Peyer's patch (tissue), 4 donors: ENCODE results near the gene LAGE3. TPM values are rescaled to one million over a fixed set of nuclear protein-coding genes. Genes with fewer than 3 reads are reported as not detected.

Experiments used
- DNase-seq, 3 donors: peaks; one replicate each; pipeline ENCODE4 v3.0.0-alpha.2; 2017 to 2019
- H3K27ac ChIP-seq, 4 donors: fragments of 200-600 bp; sonication (generic); one replicate each; pipeline ENCODE4 v1.5.1; 2016 to 2019
- H3K27me3 ChIP-seq, 2 donors: fragments of 200-600 bp; sonication (generic); one replicate each; pipeline ENCODE4 v1.5.1; 2019
- H3K36me3 ChIP-seq, 3 donors: fragments of 200-600 bp; sonication (generic); one replicate each; pipeline ENCODE4 v1.5.1; 2016 to 2019
- H3K4me1 ChIP-seq, 4 donors: fragments of 200-600 bp; sonication (generic); one replicate each; pipeline ENCODE4 v1.5.1; 2016 to 2019
- H3K4me3 ChIP-seq, 4 donors: fragments of 200-600 bp; sonication (generic); 1 replicate in 3 of 4; 2 replicates in 1 of 4; pipeline ENCODE4 v1.5.1; 2016 to 2019; ENCODE audit warnings: mild to moderate bottlenecking in 1 of 4
- H3K9me3 ChIP-seq, 4 donors: fragments of 200-600 bp; sonication (generic); one replicate each; pipeline ENCODE4 v1.5.1; 2016 to 2019; ENCODE audit warnings: mild to moderate bottlenecking in 1 of 4
- CTCF ChIP-seq, 6 experiments: fragments of 450-650 bp in 4 of 6; fragments of 200-600 bp in 2 of 6; sonication (generic) in 1 of 6; IDR thresholded peaks; one replicate each; pipeline ENCODE4 v1.5.1; 2017 to 2019; ENCODE audit warnings: antibody characterized with exemption in 6 of 6, mild to moderate bottlenecking in 3 of 6, moderate library complexity in 1 of 6
- POLR2A ChIP-seq, 2 donors: fragments of 450-650 bp; IDR thresholded peaks; one replicate each; pipeline ENCODE4 v1.5.1; 2017; ENCODE audit warnings: antibody characterized with exemption in 2 of 2, mild to moderate bottlenecking in 2 of 2, moderate library complexity in 2 of 2
- small RNA-seq, 2 donors: library from RNA; depleted of rRNA; stranded (forward); fragments of <200 nt; gene quantifications; one replicate each; pipeline ENCODE3, GENCODE V24; 2016
- total RNA-seq, 4 donors: library from RNA; depleted of rRNA; stranded (reverse); fragments of >200 nt; gene quantifications; one replicate each; pipeline ENCODE4 v1.1.0, GENCODE V29; 2016

LAGE3 gene
- total RNA-seq, 4 donors from 2014 or later: 8.5 to 15.7 (median 10.8) TPM

GRCh38 chrX:154428176-154429171, 50.6 kb downstream of the LAGE3 start, which contains the start of gene ATP6AP1:
Gene ATP6AP1 (plus strand): TSS chrX:154428677. CDS start chrX:154428693, 16 bp downstream.
- peak; percentile 86 to 96 (median 92) for DNase-seq
- TF ChIP-seq CTCF (IDR thresholded peaks at IDR 0.05) (no peak), POLR2A (IDR thresholded peaks at IDR 0.05) (peak; percentile 56 to 59)
- Histone ChIP-seq H3K27ac (peak within 1 kb of the TSS; percentile 77 to 88 (median 84)), H3K9me3 (no peaks in the 10 kb centered on the region), H3K27me3 (no peaks in the 10 kb centered on the region), H3K36me3 (peaks cover 0 to 11% (median 0%) of the 10 kb centered on the region in 3 donors), H3K4me1 (peaks cover 0 to 15% (median 0%) of the 10 kb centered on the region in 4 donors), H3K4me3 (peak within 1 kb of the TSS; percentile 66 to 90 (median 80))

Small RNA genes lying within 50 kb of the gene (small RNA-seq; reads per million reads assigned to genes)
- 0 reads per million in 2 donors for gene MIR6858
- 0 reads per million in 2 donors for gene RN7SL697P

Other genes starting within 250 kb of the LAGE3 start
- gene OPN1MW3, start 221.7 kb downstream of the LAGE3 start, total RNA-seq: not detected
- not detected for gene TEX28, start 184.2 kb downstream of the LAGE3 start, total RNA-seq
- gene TKTL1, start 183.5 kb downstream of the LAGE3 start, total RNA-seq: not detected
- gene FLNA, start 104.6 kb downstream of the LAGE3 start, total RNA-seq: 100 to 1,000 TPM; 143 to 663 (median 328) TPM
- 10 to 100 TPM; 21.7 to 31.4 (median 26.6) TPM for gene EMD, start 100.0 kb downstream of the LAGE3 start, total RNA-seq
- 1,000 to 10,000 TPM; 1,992 to 4,644 (median 2,626) TPM for gene RPL10, start 80.9 kb downstream of the LAGE3 start, total RNA-seq
- 10 to 100 TPM; 23.9 to 41.2 (median 32.2) TPM for gene DNASE1L1, start 70.0 kb downstream of the LAGE3 start, total RNA-seq
- 100 to 1,000 TPM; 105 to 147 (median 112) TPM for gene TAFAZZIN, start 67.7 kb downstream of the LAGE3 start, total RNA-seq
- gene ATP6AP1, start 50.6 kb downstream of the LAGE3 start, total RNA-seq: 10 to 100 TPM; 11.6 to 80.0 (median 54.9) TPM
- gene GDI1, start 42.1 kb downstream of the LAGE3 start, total RNA-seq: 100 to 1,000 TPM in 2 of 4 donors, 10 to 100 TPM in 2; 65.2 to 278 (median 117) TPM
- 100 to 1,000 TPM in 1 of 4 donors, 10 to 100 TPM in 3; 35.6 to 212 (median 54.6) TPM for gene FAM50A, start 35.1 kb downstream of the LAGE3 start, total RNA-seq
- 10 to 100 TPM; 38.0 to 54.6 (median 48.4) TPM for gene PLXNA3, start 21.0 kb downstream of the LAGE3 start, total RNA-seq
- 10 to 100 TPM; 20.6 to 45.9 (median 34.6) TPM for gene UBL4A, start 7.3 kb upstream of the LAGE3 start, total RNA-seq
- gene SLC10A3, start 11.3 kb upstream of the LAGE3 start, total RNA-seq: 10 to 100 TPM; 11.6 to 19.8 (median 16.5) TPM
- gene FAM3A, start 37.0 kb upstream of the LAGE3 start, total RNA-seq: 100 to 1,000 TPM in 2 of 4 donors, 10 to 100 TPM in 2; 18.2 to 117 (median 101) TPM
- gene G6PD, start 67.6 kb upstream of the LAGE3 start, total RNA-seq: 10 to 100 TPM; 14.0 to 65.2 (median 43.1) TPM
- gene IKBKG, start 68.3 kb upstream of the LAGE3 start, total RNA-seq: 10 to 100 TPM; 11.9 to 74.3 (median 23.3) TPM
- gene CTAG1A, start 105.9 kb upstream of the LAGE3 start, total RNA-seq: not detected
- not detected for gene CTAG1B, start 140.0 kb upstream of the LAGE3 start, total RNA-seq
- gene CTAG2, start 174.3 kb upstream of the LAGE3 start, total RNA-seq: not detected